C4-2B (cell line): Measurements from ENCODE around the gene NPM1.

Experiments
- ZFX ChIP-seq: fragments of 450-650 bp; IDR thresholded peaks from 2 replicates; pipeline ENCODE4 v1.6.1; 2017
- TF ChIP-seq, protein P1 (sequence below): fragments of 450-650 bp; conservative IDR thresholded peaks from 2 replicates; pipeline ENCODE4 v1.5.1; 2017; ENCODE audit warnings: mild to moderate bottlenecking

DNA sequence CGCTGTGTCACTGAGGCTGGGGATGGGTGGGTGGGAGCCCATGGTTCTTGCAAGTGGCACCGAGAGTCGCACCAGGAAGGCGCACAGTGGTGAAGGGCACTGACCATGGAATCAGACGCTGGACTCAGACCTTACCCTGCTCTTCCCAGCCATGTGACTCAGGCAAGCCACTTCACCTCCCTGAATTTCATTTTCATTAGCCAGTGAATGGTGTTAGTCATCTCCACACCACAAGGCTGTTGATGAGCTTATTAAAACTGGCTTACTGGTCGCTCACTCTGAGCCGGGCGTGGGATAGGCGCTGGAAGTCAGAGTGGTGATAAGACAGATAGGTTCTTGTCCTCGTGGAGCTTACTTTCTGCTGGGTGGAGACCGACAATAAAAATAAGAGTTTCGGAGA, 56.9 kb downstream of the NPM1 start:
- TF ChIP-seq, protein P1, sequence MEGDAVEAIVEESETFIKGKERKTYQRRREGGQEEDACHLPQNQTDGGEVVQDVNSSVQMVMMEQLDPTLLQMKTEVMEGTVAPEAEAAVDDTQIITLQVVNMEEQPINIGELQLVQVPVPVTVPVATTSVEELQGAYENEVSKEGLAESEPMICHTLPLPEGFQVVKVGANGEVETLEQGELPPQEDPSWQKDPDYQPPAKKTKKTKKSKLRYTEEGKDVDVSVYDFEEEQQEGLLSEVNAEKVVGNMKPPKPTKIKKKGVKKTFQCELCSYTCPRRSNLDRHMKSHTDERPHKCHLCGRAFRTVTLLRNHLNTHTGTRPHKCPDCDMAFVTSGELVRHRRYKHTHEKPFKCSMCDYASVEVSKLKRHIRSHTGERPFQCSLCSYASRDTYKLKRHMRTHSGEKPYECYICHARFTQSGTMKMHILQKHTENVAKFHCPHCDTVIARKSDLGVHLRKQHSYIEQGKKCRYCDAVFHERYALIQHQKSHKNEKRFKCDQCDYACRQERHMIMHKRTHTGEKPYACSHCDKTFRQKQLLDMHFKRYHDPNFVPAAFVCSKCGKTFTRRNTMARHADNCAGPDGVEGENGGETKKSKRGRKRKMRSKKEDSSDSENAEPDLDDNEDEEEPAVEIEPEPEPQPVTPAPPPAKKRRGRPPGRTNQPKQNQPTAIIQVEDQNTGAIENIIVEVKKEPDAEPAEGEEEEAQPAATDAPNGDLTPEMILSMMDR: no peak
- TF ChIP-seq ZFX: no peak
